ENCODE results near the gene EFCAB11. TPM values are rescaled to one million over a fixed set of nuclear protein-coding genes. Genes with fewer than 3 reads are reported as not detected.
A peak's percentile ranks its signal among the peaks of the same experiment; 100 is the strongest.

The EFCAB11 gene
- total RNA-seq, 1 experiment from 2014 or later = 22.5 TPM

GRCh38 chr14:89767861-89768268 lies 186.7 kb downstream of the EFCAB11 start:
- peak; percentile 48 for DNase-seq (ENCODE audit: low read depth)

- DNase-seq (ENCODE audit: low read depth) = no peak
Observed at GRCh38 chr14:89767131-89767530, 187.4 kb downstream of the EFCAB11 start.

DNA sequence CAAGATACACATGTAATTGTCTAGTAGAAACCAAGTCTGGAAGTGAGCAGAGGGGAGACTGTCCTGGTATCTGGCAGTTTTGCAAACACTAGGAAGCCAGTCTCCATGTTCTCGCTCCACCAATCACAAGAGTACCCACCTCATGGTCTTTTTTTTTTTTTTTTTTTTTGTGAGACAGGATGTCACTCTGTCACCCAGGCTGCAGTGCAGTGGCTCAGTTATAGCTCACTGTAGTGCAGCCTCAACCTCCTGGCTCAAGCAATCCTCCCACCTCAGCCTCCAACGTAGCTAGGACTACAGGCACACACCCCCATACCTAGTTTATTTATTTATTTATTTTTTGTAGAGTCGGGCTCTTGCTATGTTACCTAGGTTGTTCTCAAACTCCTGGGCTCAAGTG lies 189.2 kb downstream of the EFCAB11 start:
- no peak for DNase-seq (ENCODE audit: low read depth)

- DNase-seq (ENCODE audit: low read depth) = no peak
Observed at GRCh38 chr14:89760086-89760485, 194.4 kb downstream of the EFCAB11 start.

- no peak for DNase-seq (ENCODE audit: low read depth)
Observed at GRCh38 chr14:89757313-89757939, 197.1 kb downstream of the EFCAB11 start.

DNA sequence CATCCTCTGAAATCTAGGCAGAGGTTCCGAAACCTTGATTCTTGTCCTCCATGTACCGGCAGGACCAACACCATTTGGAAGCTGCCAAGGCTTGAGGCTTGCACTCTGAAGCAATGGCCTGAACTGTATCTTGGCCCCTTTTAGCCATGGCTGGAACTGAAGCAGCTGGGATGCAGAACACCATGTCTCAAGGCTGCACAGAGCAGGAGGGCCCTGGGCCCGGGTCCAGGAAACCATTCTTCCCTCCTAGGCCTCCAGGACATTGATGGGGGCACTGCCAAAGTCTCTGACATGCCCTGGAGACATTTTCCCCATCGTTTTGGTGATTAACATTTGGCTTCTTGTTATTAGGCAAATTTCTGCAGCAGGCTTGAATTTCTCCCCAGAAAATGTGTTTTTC lies 198.7 kb downstream of the EFCAB11 start:
- DNase-seq (ENCODE audit: low read depth) = no peak

DNA sequence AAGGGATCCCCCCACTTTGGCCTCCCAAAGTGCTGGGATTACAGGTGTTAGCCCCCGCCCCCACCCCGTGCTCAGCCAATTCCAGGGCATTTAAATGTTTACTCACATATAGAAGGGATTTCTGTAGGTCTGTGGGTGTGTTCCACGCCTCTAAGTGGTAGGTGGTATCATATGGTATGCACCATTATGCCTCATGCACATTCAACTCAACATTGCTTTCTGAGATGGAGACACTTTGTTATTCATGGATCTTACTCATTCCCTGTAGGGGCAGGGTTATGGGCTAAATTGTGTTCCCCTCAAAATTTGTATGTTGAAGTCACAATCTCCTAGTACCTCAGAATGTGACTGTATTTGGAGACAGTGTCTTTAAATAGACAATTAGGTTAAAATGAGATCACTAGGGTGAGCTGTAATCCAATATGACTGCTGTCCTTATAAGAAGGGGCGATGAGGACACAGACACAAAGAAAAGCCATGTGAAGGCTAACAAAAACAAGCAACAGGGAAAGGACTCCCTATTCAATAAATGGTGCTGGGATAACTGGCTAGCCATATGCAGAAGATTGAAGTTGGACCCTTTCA lies 200.6 kb downstream of the EFCAB11 start:
- DNase-seq (ENCODE audit: low read depth) = no peak

- DNase-seq (ENCODE audit: low read depth) = no peak
Observed at GRCh38 chr14:89750908-89751392, 203.6 kb downstream of the EFCAB11 start.

GRCh38 chr14:89750281-89750755 lies 204.2 kb downstream of the EFCAB11 start:
- no peak for DNase-seq (ENCODE audit: low read depth)

GRCh38 chr14:89748004-89748403 lies 206.5 kb downstream of the EFCAB11 start:
- no peak for DNase-seq (ENCODE audit: low read depth)

- no peak for DNase-seq (ENCODE audit: low read depth)
Observed at GRCh38 chr14:89747126-89747525, 207.4 kb downstream of the EFCAB11 start.

- DNase-seq (ENCODE audit: low read depth) = no peak
Observed at GRCh38 chr14:89746654-89747053, 207.9 kb downstream of the EFCAB11 start.

- DNase-seq (ENCODE audit: low read depth) = no peak
Observed at GRCh38 chr14:89746135-89746534, 208.4 kb downstream of the EFCAB11 start.

Other genes starting within 250 kb of the EFCAB11 start
- 48.1 and 50.6 TPM in 2 replicates for gene TDP1, start 1.2 kb upstream of the EFCAB11 start, total RNA-seq (2014; rRNA removed; shearing (Covaris generic))
- 0.23 and 0.60 TPM in 2 replicates for gene KCNK13, start 107.3 kb upstream of the EFCAB11 start, total RNA-seq (2014; rRNA removed; shearing (Covaris generic))

All from Daoy (cell line).